Heart right ventricle (tissue), 16 donors: Measurements from ENCODE around the gene KBTBD3. TPM values are rescaled to one million over a fixed set of nuclear protein-coding genes. Genes with fewer than 3 reads are reported as not detected.

ENCODE experiments used
- ATAC-seq, 8 donors: fragments of 200-7000 bp; cut with Tn5 transposase; one replicate each; pipeline ENCODE4 v1.9.1; 2020; ENCODE audit warnings: mild to moderate bottlenecking in 8 of 8, moderate library complexity in 8 of 8, moderate number of reproducible peaks in 1 of 8
- DNase-seq, 2 donors: peaks; one replicate each; pipeline ENCODE4 v3.0.0-alpha.2; 2020
- H3K27ac ChIP-seq, 10 donors: fragments of 200-600 bp; sonication (generic) in 2 of 10; one replicate each; pipeline versions ENCODE4 v1.5.0 to v1.8.0; 2020 to 2022; ENCODE audit warnings: mild to moderate bottlenecking in 3 of 10
- H3K27me3 ChIP-seq, 7 donors: fragments of 200-600 bp; one replicate each; pipeline ENCODE4 v1.8.0; 2021 to 2022; ENCODE audit warnings: mild to moderate bottlenecking in 2 of 7
- H3K36me3 ChIP-seq, 9 donors: fragments of 200-600 bp; sonication (generic) in 1 of 9; one replicate each; pipeline versions ENCODE4 v1.5.0 to v1.8.0; 2020 to 2022; ENCODE audit warnings: mild to moderate bottlenecking in 2 of 9
- H3K4me1 ChIP-seq, 9 donors: fragments of 200-600 bp; sonication (generic) in 1 of 9; one replicate each; pipeline versions ENCODE4 v1.5.0 to v1.8.0; 2020 to 2022; ENCODE audit warnings: mild to moderate bottlenecking in 4 of 9
- H3K4me3 ChIP-seq, 10 donors: fragments of 200-600 bp; sonication (generic) in 2 of 10; one replicate each; pipeline versions ENCODE4 v1.5.0 to v1.8.0; 2020 to 2022; ENCODE audit warnings: mild to moderate bottlenecking in 7 of 10, moderate library complexity in 2 of 10
- H3K9me3 ChIP-seq, 11 donors: fragments of 200-600 bp in 10 of 11; sonication (generic) in 2 of 11; one replicate each; pipeline versions ENCODE4 v1.5.0 to v1.8.0; 2013 to 2022; ENCODE audit warnings: mild to moderate bottlenecking in 2 of 11, control low read depth in 1 of 11, moderate library complexity in 1 of 11
- CTCF ChIP-seq, 9 donors: fragments of 200-600 bp; sonication (generic) in 2 of 9; IDR thresholded peaks; one replicate each; pipeline versions ENCODE4 v1.5.0 to v1.8.0; 2021 to 2022; ENCODE audit warnings: antibody characterized with exemption in 9 of 9, mild to moderate bottlenecking in 5 of 9, moderate library complexity in 1 of 9
- WGBS, 2 donors: extraction: QIAGEN DNeasy Blood & Tissue Kit; methylation state at CpG; one replicate each; pipeline ENCODE4 v1.1.7; 2013; ENCODE audit warnings: inconsistent platforms in 1 of 2; 5-methylcytosine and 5-hydroxymethylcytosine counted together
- intact Hi-C, 10 donors: fragments of 100-400 bp; cut with DNase I; formaldehyde crosslinking; loops; one replicate each; pipeline versions ENCODE4 v1.11.1 to v1.14.2; 2022
- polyA plus RNA-seq, 2 donors: library from polyadenylated mRNA; stranded (reverse); fragments of 200-250 nt; gene quantifications; one replicate each; pipeline ENCODE4 v1.2.3, GENCODE V29; 2013
- total RNA-seq, 10 donors: library from RNA; stranded (reverse); fragmentation: NEBNext Ultra II Directional in 3 of 10; extraction: Animal tissue kit (Norgen Biotek cat#: 25700) in 3 of 10; gene quantifications; one replicate each; pipeline versions ENCODE4 v1.2.1 to v1.2.4, GENCODE V29; 2021 to 2023
- donor health status: Arrhythmogenic right ventricular cardiomyopathy.
- donor health status: ischemic (EF 13 %, LVEDD 7.1; RV severe dilation, severe dysfunction).
- donor health status: healthy with polysubstance abuse.
- donor health status: DM: no; HTN: yes; CAD: no.
- donor health status: DM: no; HTN: no; CAD: no.
- donor health status: ischemic (EF 25% LVEDD 6.9; RV normal size, moderate dysfunction).
- donor health status: ischemic (EF 25% LVEDD 5.7; RV mildly dilated, moderate dysfunction).
- donor health status: healthy.
- donor health status: DM: yes; HTN: yes; CAD: no.
- donor health status: Ischemic cardiomyopathy.
- donor health status: ischemic (EF 35%, LVEDD 5.7; RV mildly dilated, moderate dysfunction).
- donor health status: nonischemic (EF 11% LVEDD 7.7; RV severe dilation, severe dysfunction).
- donor health status: DM: yes; HTN: yes; CAD: no.
- donor health status: PGD.
- donor health status: ischemic (EF 29% LVEDD 5.4; RV normal size, mild dysfunction).
- donor health status: nonischemic (EF 23%, LVEDD 6.1; RV moderate dilation, normal function).

Gene KBTBD3
- total and polyA plus RNA-seq, 12 donors = 4.2 to 13.8 (median 8.7) TPM

DNA sequence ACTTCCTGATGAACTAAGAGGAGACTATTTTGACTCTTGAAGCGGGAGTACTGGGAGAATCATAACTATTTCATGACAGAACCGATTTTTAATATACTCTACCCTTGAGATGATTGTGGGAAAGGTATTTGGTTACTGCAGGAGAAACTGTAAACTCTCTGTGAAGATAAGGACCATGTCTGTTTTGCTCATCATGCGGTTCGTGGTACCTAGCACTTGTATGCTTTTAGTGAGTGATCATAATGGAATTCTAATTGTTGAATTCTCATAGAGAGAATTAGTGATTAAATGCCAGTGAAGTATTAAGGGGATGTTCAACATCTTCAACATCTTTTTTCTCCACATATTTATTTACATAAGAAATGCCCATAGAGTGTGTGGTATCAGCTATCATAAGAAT is 11.7 kb upstream of the KBTBD3 start:
- H3K27ac ChIP-seq = no peak overlapping the region
- 67 to 77% methylated on average over 4 of the region's 4 CpGs for WGBS, 2 donors
- H3K9me3 ChIP-seq = no peaks in the 10 kb centered on the region
- peaks cover 0 to 50% (median 34%) of the 10 kb centered on the region in 9 donors for H3K4me1 ChIP-seq
- H3K4me3 ChIP-seq = no peak overlapping the region
- DNase-seq (no peak), ATAC-seq (no peak)
- TF ChIP-seq CTCF (IDR thresholded peaks at IDR 0.05) = no peak
- H3K36me3 ChIP-seq = peaks cover 0 to 66% (median 16%) of the 10 kb centered on the region in 9 donors
- intact Hi-C loops = no loop called here
- H3K27me3 ChIP-seq = no peaks in the 10 kb centered on the region

- DNase-seq = peak; percentile 11 to 19
- peaks cover 0 to 66% (median 14%) of the 10 kb centered on the region in 9 donors for H3K36me3 ChIP-seq
- TF ChIP-seq CTCF (IDR thresholded peaks at IDR 0.05) = peak; percentile 51 to 87 (median 73)
- H3K9me3 ChIP-seq = no peaks in the 10 kb centered on the region
- no peaks in the 10 kb centered on the region for H3K27me3 ChIP-seq
- 38 to 51% methylated on average over 9 of the region's 9 CpGs for WGBS, 2 donors
- H3K4me3 ChIP-seq = no peak overlapping the region
- no peak overlapping the region for H3K27ac ChIP-seq
- intact Hi-C loops = no loop called here
- peak in 2 of 8 donors; percentile 46 to 47 for ATAC-seq
- H3K4me1 ChIP-seq = peaks cover 0 to 52% (median 34%) of the 10 kb centered on the region in 9 donors
These were observed 10.8 kb upstream of the KBTBD3 start for GRCh38 chr11:106087815-106088435.

DNA sequence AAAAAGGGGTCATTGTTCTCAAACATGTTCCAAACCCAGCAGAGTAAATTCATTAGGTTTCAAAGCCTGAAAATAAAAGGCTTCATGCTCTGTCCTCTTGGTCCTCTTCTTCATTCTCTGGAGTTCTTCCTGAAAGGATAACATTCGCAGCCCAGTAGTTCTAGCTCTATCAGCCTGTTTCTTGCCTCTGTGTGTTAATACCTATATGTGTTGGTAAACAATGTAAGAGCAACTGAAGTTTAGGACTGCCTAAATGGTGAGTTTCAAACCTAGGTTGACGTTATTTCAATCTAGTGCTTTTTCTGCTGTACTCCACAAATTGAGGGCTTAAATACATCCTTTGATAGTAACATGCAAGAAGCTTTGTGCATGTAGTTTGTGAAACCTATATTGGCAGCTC is 9.7 kb upstream of the KBTBD3 start:
- Histone ChIP-seq H3K4me1 (peaks cover 0 to 63% (median 37%) of the 10 kb centered on the region in 9 donors), H3K36me3 (peaks cover 0 to 66% (median 6%) of the 10 kb centered on the region in 9 donors), H3K27ac (peak overlapping the region in 2 of 10 donors; percentile 4 to 24), H3K9me3 (no peaks in the 10 kb centered on the region), H3K27me3 (no peaks in the 10 kb centered on the region), H3K4me3 (no peak overlapping the region)
- TF ChIP-seq CTCF (IDR thresholded peaks at IDR 0.05) = no peak
- 56% methylated on average over 2 of the region's 2 CpGs for WGBS, 2 donors
- no peak for ATAC-seq
- intact Hi-C loops = no loop called here
- DNase-seq = no peak

DNA sequence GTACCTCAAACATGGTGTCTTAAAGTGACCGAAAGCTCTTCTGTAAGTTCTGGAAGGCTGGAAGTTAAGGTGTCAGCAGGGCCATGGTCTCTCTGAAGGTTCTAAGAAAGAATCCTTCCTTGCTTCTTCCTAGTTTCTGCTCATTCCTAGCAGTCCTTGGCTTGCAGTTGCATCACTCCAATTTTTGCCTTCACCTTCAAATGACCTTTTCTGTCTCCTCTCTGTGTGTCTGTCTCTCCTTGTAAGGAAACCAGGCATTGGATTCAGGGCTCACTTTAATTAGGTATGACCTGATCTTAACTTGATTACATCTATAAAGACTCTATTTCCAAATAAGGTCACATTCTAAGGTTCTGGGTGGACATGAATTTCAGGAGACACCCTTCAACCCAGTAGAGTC is 9.0 kb upstream of the KBTBD3 start:
- WGBS, 2 donors = 97 to 98% methylated on average over 1 of the region's 1 CpG
- Histone ChIP-seq H3K4me1 (peaks cover 0 to 68% (median 39%) of the 10 kb centered on the region in 9 donors), H3K4me3 (no peak overlapping the region), H3K27ac (no peak overlapping the region), H3K9me3 (no peaks in the 10 kb centered on the region), H3K27me3 (no peaks in the 10 kb centered on the region), H3K36me3 (peaks cover 0 to 64% (median under 1%) of the 10 kb centered on the region in 9 donors)
- ATAC-seq = no peak
- intact Hi-C loops = no loop called here
- no peak for DNase-seq
- no peak for TF ChIP-seq CTCF (IDR thresholded peaks at IDR 0.05)
